ENCODE results near the gene CAPN3.

The CAPN3 gene

GRCh38 chr15:42394106-42394505, 34.8 kb downstream of the CAPN3 start:
- no peak for DNase-seq (ENCODE audit: low spot score)

- no peak for DNase-seq (ENCODE audit: low spot score)
Measured at GRCh38 chr15:42395838-42396237, 36.5 kb downstream of the CAPN3 start.

GRCh38 chr15:42401544-42402454, 42.5 kb downstream of the CAPN3 start:
- no peak for DNase-seq (ENCODE audit: low spot score)

- DNase-seq (ENCODE audit: low spot score), result no peak
Measured at GRCh38 chr15:42402455-42403205, 43.3 kb downstream of the CAPN3 start.

- no peak for DNase-seq (ENCODE audit: low spot score)
Measured at GRCh38 chr15:42403389-42403788, 44.1 kb downstream of the CAPN3 start.

GRCh38 chr15:42404461-42405235, 45.3 kb downstream of the CAPN3 start:
- DNase-seq (ENCODE audit: low spot score), result no peak

- no peak for DNase-seq (ENCODE audit: low spot score)
Measured at GRCh38 chr15:42405863-42406482, 46.7 kb downstream of the CAPN3 start.

GRCh38 chr15:42408178-42408577, 48.9 kb downstream of the CAPN3 start:
- DNase-seq (ENCODE audit: low spot score), result no peak

GRCh38 chr15:42409011-42409410, 49.7 kb downstream of the CAPN3 start:
- no peak for DNase-seq (ENCODE audit: low spot score)

GRCh38 chr15:42411884-42412283, 52.6 kb downstream of the CAPN3 start:
- no peak for DNase-seq (ENCODE audit: low spot score)

GRCh38 chr15:42413920-42414319, 54.6 kb downstream of the CAPN3 start:
- DNase-seq (ENCODE audit: low spot score), result no peak

- no peak for DNase-seq (ENCODE audit: low spot score)
Measured at GRCh38 chr15:42419369-42419768, 60.1 kb downstream of the CAPN3 start.

GRCh38 chr15:42421376-42421775, 62.1 kb downstream of the CAPN3 start:
- DNase-seq (ENCODE audit: low spot score), result no peak

GRCh38 chr15:42427429-42428223, 68.3 kb downstream of the CAPN3 start:
- DNase-seq (ENCODE audit: low spot score), result no peak

GRCh38 chr15:42444415-42445063, 85.2 kb downstream of the CAPN3 start:
- DNase-seq (ENCODE audit: low spot score), result no peak

GRCh38 chr15:42445551-42445950, 86.2 kb downstream of the CAPN3 start:
- no peak for DNase-seq (ENCODE audit: low spot score)

GRCh38 chr15:42447599-42447998, 88.3 kb downstream of the CAPN3 start:
- no peak for DNase-seq (ENCODE audit: low spot score)

GRCh38 chr15:42448281-42448680, 89.0 kb downstream of the CAPN3 start:
- DNase-seq (ENCODE audit: low spot score), result no peak

- no peak for DNase-seq (ENCODE audit: low spot score)
Measured at GRCh38 chr15:42449770-42450424, 90.6 kb downstream of the CAPN3 start.

GRCh38 chr15:42450425-42450790, 91.1 kb downstream of the CAPN3 start:
- DNase-seq (ENCODE audit: low spot score), result no peak

Data from hematopoietic multipotent progenitor cell treated with erythropoietin and hydrocortisone succinate and interleukin-3 and kit ligand, for 15 days (in vitro differentiated cells).